HepG2 (cell line): ENCODE results near the gene C3orf22. TPM values are rescaled to one million over a fixed set of nuclear protein-coding genes. Genes with fewer than 3 reads are reported as not detected.

ENCODE experiments used
- BRF2 ChIP-seq: sonication (generic); formaldehyde crosslinking; IDR thresholded peaks from 2 replicates; pipeline ENCODE4 v1.8.1; 2022; ENCODE audit warnings: mild to moderate bottlenecking, missing genetic modification reagents
- DBP ChIP-seq: sonication (generic); formaldehyde crosslinking; IDR thresholded peaks from 2 replicates; pipeline ENCODE4 v1.4.0; 2020; ENCODE audit warnings: missing genetic modification reagents; ENCODE audit errors: not compliant biosample characterization
- FOSL1 ChIP-seq: sonication (generic); formaldehyde crosslinking; IDR thresholded peaks from 2 replicates; pipeline ENCODE4 v1.9.0; 2021; ENCODE audit warnings: missing genetic modification reagents, borderline replicate concordance
- FUBP1 ChIP-seq: sonication (generic); formaldehyde crosslinking; IDR thresholded peaks from 2 replicates; pipeline ENCODE4 v1.5.1; 2020; ENCODE audit warnings: missing genetic modification reagents, mild to moderate bottlenecking, borderline replicate concordance
- HNF4A ChIP-seq: sonication (generic); formaldehyde crosslinking; IDR thresholded peaks from 2 replicates; pipeline ENCODE4 v1.4.0; 2020; ENCODE audit warnings: missing genetic modification reagents
- HNF4G ChIP-seq, 2 experiments: sonication (generic) in 1 of 2; formaldehyde crosslinking in 1 of 2; IDR thresholded peaks; 2 replicates each; pipeline versions ENCODE4 v1.4.0 to v1.6.1; 2011 to 2020; ENCODE audit warnings: borderline replicate concordance in 2 of 2, low read depth in 2 of 2, mild to moderate bottlenecking in 2 of 2, low read length in 1 of 2, missing genetic modification reagents in 1 of 2, moderate library complexity in 1 of 2
- KLF6 ChIP-seq: IDR thresholded peaks from 2 replicates; pipeline ENCODE4 v1.8.0; 2016; ENCODE audit warnings: missing biosample characterization, missing genetic modification reagents
- NFIB ChIP-seq: sonication (generic); formaldehyde crosslinking; IDR thresholded peaks from 2 replicates; pipeline ENCODE4 v1.9.0; 2021; ENCODE audit warnings: missing genetic modification reagents, mild to moderate bottlenecking, borderline replicate concordance
- NFIC ChIP-seq: IDR thresholded peaks from 2 replicates; pipeline ENCODE4 v1.6.1; 2012; ENCODE audit warnings: mild to moderate bottlenecking, low read length, inconsistent platforms
- NPAS2 ChIP-seq: sonication (generic); formaldehyde crosslinking; IDR thresholded peaks from 2 replicates; pipeline ENCODE4 v1.8.0; 2022; ENCODE audit warnings: mild to moderate bottlenecking, missing genetic modification reagents, borderline replicate concordance
- PHF8 ChIP-seq: sonication (generic); formaldehyde crosslinking; IDR thresholded peaks from 2 replicates; pipeline ENCODE4 v1.5.0; 2020; ENCODE audit warnings: missing genetic modification reagents
- REPIN1 ChIP-seq: sonication (generic); formaldehyde crosslinking; IDR thresholded peaks from 2 replicates; pipeline ENCODE4 v1.8.0; 2022; ENCODE audit warnings: missing genetic modification reagents, low read depth, mild to moderate bottlenecking, borderline replicate concordance
- SMARCC2 ChIP-seq: fragments of 450-650 bp; IDR thresholded peaks from 2 replicates; pipeline ENCODE4 v1.6.1; 2017; ENCODE audit warnings: antibody characterized with exemption, mild to moderate bottlenecking
- TERF1 ChIP-seq: sonication (generic); formaldehyde crosslinking; IDR thresholded peaks from 2 replicates; pipeline ENCODE4 v1.8.0; 2022; ENCODE audit warnings: mild to moderate bottlenecking, missing genetic modification reagents, moderate library complexity
- U2AF1 ChIP-seq: fragments of 200-400 bp; formaldehyde crosslinking; optimal IDR thresholded peaks from 2 replicates; pipeline ENCODE3; 2017; ENCODE audit warnings: mild to moderate bottlenecking, low read depth, low read length
- ZKSCAN5 ChIP-seq: sonication (generic); formaldehyde crosslinking; IDR thresholded peaks from 2 replicates; pipeline ENCODE4 v1.5.1; 2020; ENCODE audit warnings: mild to moderate bottlenecking, missing genetic modification reagents
- ZMAT3 ChIP-seq: sonication (generic); formaldehyde crosslinking; conservative IDR thresholded peaks from 2 replicates; pipeline ENCODE4 v1.7.0; 2021; ENCODE audit warnings: missing genetic modification reagents
- ZNF496 ChIP-seq: sonication (generic); formaldehyde crosslinking; IDR thresholded peaks from 2 replicates; pipeline ENCODE4 v1.8.1; 2023; ENCODE audit warnings: mild to moderate bottlenecking, moderate library complexity, missing genetic modification reagents; ENCODE audit not compliant: insufficient replicate concordance
- ZNF580 ChIP-seq: IDR thresholded peaks from 2 replicates; pipeline ENCODE4 v1.6.1; 2016; ENCODE audit warnings: low read depth, borderline replicate concordance
- ZNF780A ChIP-seq: sonication (generic); formaldehyde crosslinking; IDR thresholded peaks from 2 replicates; pipeline ENCODE4 v1.8.0; 2022; ENCODE audit warnings: mild to moderate bottlenecking, missing genetic modification reagents, moderate library complexity
- ZNF841 ChIP-seq: sonication (generic); formaldehyde crosslinking; IDR thresholded peaks from 2 replicates; pipeline ENCODE4 v1.8.1; 2023; ENCODE audit warnings: missing genetic modification reagents, borderline replicate concordance
- polyA plus RNA-seq, 8 experiments: library from polyadenylated mRNA; depleted of rRNA in 3 of 8; stranded (reverse) in 7 of 8; unstranded in 1 of 8; fragments of >200 nt; fragmentation: Illumina TruSeq in 4 of 8; extraction: Trizol in 4 of 8; gene quantifications; 2 replicates each; pipeline versions ENCODE4 v1.2.1 to v1.2.3, GENCODE V29; 2011 to 2016; ENCODE audit warnings: low read depth in 4 of 8, missing spikeins in 1 of 8, mixed read lengths in 1 of 8; ENCODE audit not compliant: insufficient read depth in 1 of 8
- total RNA-seq, 5 experiments: library from RNA; depleted of rRNA; stranded (reverse); fragments of >200 nt; fragmentation: Illumina TruSeq; extraction: Trizol; gene quantifications; 2 replicates each; pipeline ENCODE4 v1.2.3, GENCODE V29; 2016; ENCODE audit warnings: low read depth in 1 of 5

C3orf22 gene
- total and polyA plus RNA-seq, 2 of the 13 experiments (the other 11 are each of a cell fraction or from before 2014, with no cell fraction given) = not detected

- no peak for TF ChIP-seq DBP
- no peak for TF ChIP-seq U2AF1
- TF ChIP-seq ZKSCAN5 (CRISPR knock-in tag) = no peak
- no peak for TF ChIP-seq NFIC
- no peak for TF ChIP-seq NFIB (CRISPR knock-in tag)
- 0 out of 2 replicates have a peak, but pooled peaks have one; percentile 55 for TF ChIP-seq ZMAT3 (CRISPR knock-in tag)
- peak; percentile 90 for TF ChIP-seq HNF4G (IDR thresholded peaks at IDR 0.05; ENCODE audit: borderline replicate concordance, low read depth, low read length)
- TF ChIP-seq HNF4G (CRISPR knock-in tag; IDR thresholded peaks at IDR 0.05; ENCODE audit: borderline replicate concordance, low read depth) = peak; percentile 91; the same call in 1 of the 2 replicates
- no peak for TF ChIP-seq FOSL1
- TF ChIP-seq ZNF841 (CRISPR knock-in tag) = no peak
- TF ChIP-seq FUBP1 (CRISPR knock-in tag) = no peak
- TF ChIP-seq ZNF496 (CRISPR knock-in tag) = no peak
- no peak for TF ChIP-seq NPAS2 (CRISPR knock-in tag)
- peak; percentile 68 for TF ChIP-seq PHF8 (CRISPR knock-in tag)
- TF ChIP-seq BRF2 (CRISPR knock-in tag) = no peak
- no peak for TF ChIP-seq TERF1
- no peak for TF ChIP-seq ZNF780A
- no peak; the same call in 1 of the 2 replicates for TF ChIP-seq KLF6 (CRISPR knock-in tag)
- TF ChIP-seq SMARCC2 = no peak
- TF ChIP-seq REPIN1 = 0 out of 2 replicates have a peak, but pooled peaks have one; percentile 17
- peak; percentile 94 for TF ChIP-seq HNF4A
- no peak for TF ChIP-seq ZNF580 (CRISPR knock-in tag)
Measured at GRCh38 chr3:126523745-126524428, 34.8 kb downstream of the C3orf22 start, which contains the start of gene CHST13 (continued).
